Ovary (tissue), 3 donors: ENCODE data around the gene ZNF664.

Experiments used
- POLR2A ChIP-seq: fragments of 450-650 bp; IDR thresholded peaks from one replicate; pipeline ENCODE4 v1.6.1; 2017; ENCODE audit warnings: antibody characterized with exemption, mild to moderate bottlenecking, moderate library complexity
- TF ChIP-seq, protein P1 (sequence below), 3 donors: fragments of 450-650 bp in 2 of 3; fragments of 200-600 bp in 1 of 3; IDR thresholded peaks; one replicate each; pipeline versions ENCODE4 v1.5.1 to v1.8.0; 2016 to 2022; ENCODE audit warnings: antibody characterized with exemption in 3 of 3, mild to moderate bottlenecking in 1 of 3
- donor health status: DM: no; HTN: no; CAD: no.

DNA sequence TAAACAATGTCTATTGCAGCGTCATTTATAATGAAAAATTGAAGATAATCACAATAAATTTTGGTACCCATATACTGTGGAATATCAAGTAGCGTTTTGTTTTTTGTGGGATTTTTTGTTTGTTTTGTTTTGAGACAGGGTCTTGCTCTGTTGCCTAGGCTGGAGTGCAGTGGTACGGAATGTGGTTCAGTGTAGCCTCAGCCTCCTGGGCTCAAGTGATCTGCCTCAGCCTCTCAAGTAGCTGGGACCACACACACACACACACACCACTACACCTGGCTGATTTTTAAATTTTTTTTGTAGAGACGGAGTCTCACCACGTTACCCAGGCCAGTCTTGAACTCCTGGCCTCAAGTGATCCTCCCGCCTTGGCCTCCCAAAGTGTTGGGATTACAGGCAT, 6.6 kb downstream of the ZNF664 start:
- TF ChIP-seq POLR2A: no peak
- TF ChIP-seq, protein P1, sequence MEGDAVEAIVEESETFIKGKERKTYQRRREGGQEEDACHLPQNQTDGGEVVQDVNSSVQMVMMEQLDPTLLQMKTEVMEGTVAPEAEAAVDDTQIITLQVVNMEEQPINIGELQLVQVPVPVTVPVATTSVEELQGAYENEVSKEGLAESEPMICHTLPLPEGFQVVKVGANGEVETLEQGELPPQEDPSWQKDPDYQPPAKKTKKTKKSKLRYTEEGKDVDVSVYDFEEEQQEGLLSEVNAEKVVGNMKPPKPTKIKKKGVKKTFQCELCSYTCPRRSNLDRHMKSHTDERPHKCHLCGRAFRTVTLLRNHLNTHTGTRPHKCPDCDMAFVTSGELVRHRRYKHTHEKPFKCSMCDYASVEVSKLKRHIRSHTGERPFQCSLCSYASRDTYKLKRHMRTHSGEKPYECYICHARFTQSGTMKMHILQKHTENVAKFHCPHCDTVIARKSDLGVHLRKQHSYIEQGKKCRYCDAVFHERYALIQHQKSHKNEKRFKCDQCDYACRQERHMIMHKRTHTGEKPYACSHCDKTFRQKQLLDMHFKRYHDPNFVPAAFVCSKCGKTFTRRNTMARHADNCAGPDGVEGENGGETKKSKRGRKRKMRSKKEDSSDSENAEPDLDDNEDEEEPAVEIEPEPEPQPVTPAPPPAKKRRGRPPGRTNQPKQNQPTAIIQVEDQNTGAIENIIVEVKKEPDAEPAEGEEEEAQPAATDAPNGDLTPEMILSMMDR (IDR thresholded peaks at IDR 0.05): no peak
